ENCODE measurements around the gene ADAMTS3. TPM values are rescaled to one million over a fixed set of nuclear protein-coding genes. Genes with fewer than 3 reads are reported as not detected.

The ADAMTS3 gene
- total RNA-seq, 1 experiment from 2014 or later: 4.4 TPM

GRCh38 chr4:72430988-72431387 is 138.0 kb downstream of the ADAMTS3 start (continued):
- no peak for TF ChIP-seq AFF4 (CRISPR knock-in tag; IDR thresholded peaks at IDR 0.05; ENCODE audit: borderline replicate concordance)
- no peak for TF ChIP-seq JAZF1 (CRISPR knock-in tag; IDR thresholded peaks at IDR 0.05)
- no peak for TF ChIP-seq CDX4 (CRISPR knock-in tag; IDR thresholded peaks at IDR 0.05; ENCODE audit: borderline replicate concordance)
- TF ChIP-seq ZNF317 (CRISPR knock-in tag; IDR thresholded peaks at IDR 0.05; ENCODE audit: borderline replicate concordance, low read depth): no peak
- no peak for TF ChIP-seq PREB (CRISPR knock-in tag; IDR thresholded peaks at IDR 0.05; ENCODE audit: borderline replicate concordance)
- no peak for TF ChIP-seq SMAD4 (CRISPR knock-in tag; IDR thresholded peaks at IDR 0.05)
- TF ChIP-seq ARID4B (CRISPR knock-in tag; IDR thresholded peaks at IDR 0.05; ENCODE audit: borderline replicate concordance): no peak

GRCh38 chr4:72430050-72430449 is 139.0 kb downstream of the ADAMTS3 start:
- H3K27me3 Mint-ChIP-seq (ENCODE audit: low read depth): no peaks in the 10 kb centered on the region
- no peak for ATAC-seq
- TF ChIP-seq ZNF121 (CRISPR knock-in tag; IDR thresholded peaks at IDR 0.05): no peak
- TF ChIP-seq ZBTB21 (CRISPR knock-in tag; IDR thresholded peaks at IDR 0.05; ENCODE audit: borderline replicate concordance): no peak
- no peak for TF ChIP-seq KAT7 (CRISPR knock-in tag; IDR thresholded peaks at IDR 0.05; ENCODE audit: borderline replicate concordance)
- no peak for TF ChIP-seq SMAD4 (CRISPR knock-in tag; IDR thresholded peaks at IDR 0.05)
- TF ChIP-seq CREB1 (CRISPR knock-in tag; IDR thresholded peaks at IDR 0.05): no peak
- TF ChIP-seq USF2 (CRISPR knock-in tag; IDR thresholded peaks at IDR 0.05): no peak
- no peak for TF ChIP-seq TCF7 (CRISPR knock-in tag; IDR thresholded peaks at IDR 0.05; ENCODE audit: low read depth)
- TF ChIP-seq NR3C1 (CRISPR knock-in tag; conservative IDR thresholded peaks at IDR 0.05; ENCODE audit: low read depth): no peak
- no peak for TF ChIP-seq MAX (CRISPR knock-in tag; IDR thresholded peaks at IDR 0.05)
- TF ChIP-seq ERG (CRISPR knock-in tag; IDR thresholded peaks at IDR 0.05): no peak
- TF ChIP-seq ATF1 (CRISPR knock-in tag; IDR thresholded peaks at IDR 0.05): no peak
- TF ChIP-seq ZNF232 (CRISPR knock-in tag; IDR thresholded peaks at IDR 0.05): no peak
- no peak for TF ChIP-seq OVOL2 (CRISPR knock-in tag; IDR thresholded peaks at IDR 0.05; ENCODE audit: borderline replicate concordance)
- no peak for TF ChIP-seq ZNF425 (CRISPR knock-in tag; conservative IDR thresholded peaks at IDR 0.05)
- no peak for TF ChIP-seq JUN (CRISPR knock-in tag; IDR thresholded peaks at IDR 0.05)

More at GRCh38 chr4:72430050-72430449, 139.0 kb downstream of the ADAMTS3 start:
- ChIA-PET CTCF (no interaction called here), POLR2A (no interaction called here)
- H3K4me1 Mint-ChIP-seq: no peaks in the 10 kb centered on the region
- H3K4me3 Mint-ChIP-seq: no peak overlapping the region
- no peak overlapping the region for H3K27ac Mint-ChIP-seq
- H3K36me3 Mint-ChIP-seq: no peaks in the 10 kb centered on the region
- H3K9me3 Mint-ChIP-seq: no peaks in the 10 kb centered on the region
- DNase-seq (ENCODE audit: low spot score): no peak
